SH-SY5Y (cell line): ENCODE results near the gene PEAR1.

Source experiments
- GATA2 ChIP-seq: IDR thresholded peaks from 2 replicates; pipeline ENCODE4 v1.6.1; 2011; ENCODE audit warnings: mild to moderate bottlenecking, low read depth, low read length
- GATA3 ChIP-seq: IDR thresholded peaks from 2 replicates; pipeline ENCODE4 v1.6.1; 2011; ENCODE audit warnings: low read depth, mild to moderate bottlenecking, low read length, moderate library complexity

GRCh38 chr1:156847591-156848460, 45.7 kb upstream of the PEAR1 start:
- TF ChIP-seq GATA2, result no peak
- TF ChIP-seq GATA3, result no peak
